Measurements from ENCODE around the gene LAMB1.
"Not testable (repeated sequence)": the region's sequence is repeated elsewhere in the genome, so short reads cannot be mapped to it uniquely, and the experiment has no call there.

The LAMB1 gene

GRCh38 chr7:107909445-107909844, 93.5 kb downstream of the LAMB1 start:
- no peak for DNase-seq

DNA sequence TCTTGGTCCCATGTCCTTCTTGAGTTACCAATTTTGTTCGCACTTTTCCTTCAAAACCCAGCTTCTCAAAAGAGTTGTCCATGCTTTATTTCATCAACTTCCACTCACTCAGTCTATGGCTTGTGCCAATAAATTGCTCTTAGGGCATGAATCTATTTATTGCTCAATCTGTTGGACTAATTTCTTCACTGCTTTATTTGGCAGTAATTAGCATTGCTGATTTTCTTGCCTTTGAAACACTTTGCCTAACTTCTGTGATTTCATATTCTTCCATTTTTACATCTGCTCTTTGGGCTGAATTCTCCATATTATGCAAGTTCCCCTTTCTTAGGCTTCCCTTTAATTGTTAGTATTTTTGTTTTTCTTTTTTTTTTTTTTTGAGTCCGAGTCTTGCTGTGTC, 95.2 kb downstream of the LAMB1 start:
- no peak for DNase-seq

- no peak for DNase-seq
Measured at GRCh38 chr7:107902381-107902780, 100.6 kb downstream of the LAMB1 start.

DNA sequence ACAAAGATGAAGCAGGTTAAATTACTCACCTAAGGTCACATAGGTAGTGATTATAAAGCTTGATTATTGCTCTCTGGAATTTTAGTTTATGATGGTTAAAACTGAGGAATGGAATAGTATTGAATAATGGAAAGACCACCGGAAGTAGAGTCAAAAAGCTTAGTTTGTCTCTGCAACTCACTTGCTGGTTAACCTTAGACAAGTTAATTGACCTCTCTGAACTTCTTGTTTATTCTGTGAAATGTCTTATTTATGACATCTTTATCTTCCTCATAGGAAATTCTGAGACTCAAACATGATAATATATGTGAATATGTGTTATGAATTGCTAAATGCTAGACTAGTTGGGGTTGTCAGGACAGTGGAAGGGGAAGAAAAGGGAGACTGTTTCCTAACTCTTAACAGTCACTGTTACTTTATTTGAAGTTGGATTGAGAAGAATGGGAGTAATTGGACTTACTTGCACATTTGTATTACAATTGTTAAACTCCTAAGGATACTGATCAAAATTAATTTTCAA, 102.4 kb downstream of the LAMB1 start:
- no peak for DNase-seq

DNA sequence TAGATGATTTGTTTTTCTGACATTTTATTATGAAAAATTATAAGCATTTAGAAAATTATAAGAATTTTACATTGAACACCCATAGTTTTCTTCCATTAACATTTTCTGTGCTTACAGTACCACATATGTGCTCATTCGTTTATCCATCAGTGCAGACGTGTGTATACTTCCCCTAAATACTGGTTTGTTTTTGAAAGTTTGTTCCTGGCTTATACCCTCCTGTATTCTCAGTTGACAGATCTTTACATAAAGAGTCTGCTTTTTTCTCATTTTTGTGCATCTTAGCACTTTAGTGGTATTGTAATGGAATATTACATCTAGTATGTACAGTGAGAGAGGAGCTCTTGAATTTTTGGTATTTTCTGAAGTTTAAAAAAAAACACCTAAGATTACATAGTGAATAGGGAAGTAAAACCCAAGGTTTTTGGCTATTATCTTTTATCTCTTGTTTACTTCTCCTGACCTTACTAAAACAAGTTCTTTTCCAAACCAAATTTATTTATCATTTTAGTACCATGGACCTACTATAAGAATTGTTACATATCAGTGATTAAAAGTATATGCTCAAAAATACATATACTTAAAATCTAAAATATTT, 103.9 kb downstream of the LAMB1 start:
- no peak for DNase-seq

GRCh38 chr7:107892367-107892741, 110.6 kb downstream of the LAMB1 start:
- DNase-seq, result not testable (repeated sequence)

DNA sequence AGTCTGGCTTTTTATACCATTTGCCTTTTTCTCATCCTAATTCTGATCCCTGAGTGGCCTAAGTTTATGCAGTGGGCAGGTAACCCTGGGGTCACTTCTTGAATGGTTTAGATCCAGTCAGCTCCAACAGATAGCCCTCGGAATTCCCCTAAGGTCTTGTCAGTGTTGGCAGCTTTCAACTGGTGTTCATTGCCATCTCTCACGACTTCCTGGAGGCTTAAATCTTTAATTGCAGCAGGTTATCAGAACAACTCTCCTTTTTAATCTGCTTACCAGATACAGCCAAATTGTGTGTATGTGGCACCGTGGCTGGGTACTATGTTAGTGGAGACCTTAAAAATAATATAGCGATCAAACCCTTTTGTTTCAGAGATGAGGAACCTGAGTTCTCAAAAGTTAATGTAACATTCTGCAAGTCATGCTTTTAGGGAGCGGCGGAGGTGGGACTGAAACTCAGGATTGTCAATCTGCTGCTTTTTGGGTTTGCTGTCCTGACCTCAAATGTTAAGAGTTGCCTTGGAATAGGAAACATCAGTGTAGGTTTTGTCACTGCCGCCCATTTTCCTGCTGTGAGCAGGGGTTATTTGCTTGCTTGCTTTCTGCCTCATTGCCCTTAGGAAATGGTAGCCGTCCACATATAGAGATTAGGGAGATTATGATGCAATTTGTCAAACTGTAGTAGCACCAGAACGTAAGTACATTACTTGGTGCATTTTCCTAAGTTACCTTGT, 111.2 kb downstream of the LAMB1 start:
- no peak for DNase-seq

DNA sequence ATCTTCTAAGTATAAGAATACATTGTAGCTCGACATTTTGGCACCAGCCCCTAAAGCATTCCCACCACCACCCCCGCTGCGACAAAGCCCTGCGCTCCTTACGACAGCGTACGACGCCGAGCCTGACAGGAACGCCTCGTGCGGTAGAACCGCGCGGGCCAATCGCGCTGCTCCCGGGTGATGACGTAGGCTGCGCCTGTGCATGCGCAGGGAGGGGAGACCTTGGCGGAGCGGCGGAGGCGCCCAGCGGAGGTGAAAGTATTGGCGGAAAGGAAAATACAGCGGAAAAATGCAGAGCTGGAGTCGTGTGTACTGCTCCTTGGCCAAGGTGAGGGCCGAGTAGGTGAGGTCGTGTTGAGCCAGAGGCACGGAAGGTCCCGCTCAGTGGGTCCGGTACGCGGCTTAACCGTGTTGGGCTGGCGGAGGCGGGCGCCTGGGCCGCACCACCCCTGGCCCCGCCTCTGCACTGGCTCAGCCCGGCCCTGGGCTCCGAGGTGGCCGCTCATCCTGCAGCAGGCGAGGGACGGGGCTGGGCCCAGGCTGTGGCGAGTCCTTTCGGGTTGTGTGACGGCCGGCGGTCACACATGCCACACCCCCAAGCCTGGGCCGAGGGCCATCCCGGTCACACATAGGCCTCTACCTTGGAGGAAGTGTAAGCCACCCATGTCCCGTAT, 111.9 kb downstream of the LAMB1 start, which contains the start of gene DLD:
TSS of gene DLD (plus strand) at position 222 of the 674 bp plus-strand sequence. CDS start at position 290, 68 bp downstream.
- peak; percentile 98 for DNase-seq

DNA sequence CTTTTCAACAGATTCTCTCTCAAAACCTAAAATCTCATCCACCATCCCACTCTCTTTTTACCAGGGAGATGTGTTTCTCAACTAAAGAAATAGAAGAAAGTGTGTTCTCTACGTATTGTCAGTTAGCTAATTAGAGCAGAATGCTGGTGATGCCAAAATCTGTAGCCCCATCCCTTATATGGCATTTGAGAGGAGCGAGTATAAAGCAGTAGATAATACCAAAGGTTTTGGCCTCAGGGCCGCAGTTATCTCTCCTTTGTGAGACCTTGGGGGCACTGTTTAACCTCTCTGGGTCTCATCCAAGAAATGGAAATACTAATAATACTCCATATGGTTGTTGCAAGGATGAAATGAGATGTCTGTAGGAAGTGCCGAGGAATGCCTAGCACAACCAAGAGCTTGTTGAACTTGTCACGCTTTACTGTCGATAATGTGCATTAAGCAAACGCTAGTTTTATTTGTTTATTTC, 112.4 kb downstream of the LAMB1 start:
- no peak for DNase-seq

DNA sequence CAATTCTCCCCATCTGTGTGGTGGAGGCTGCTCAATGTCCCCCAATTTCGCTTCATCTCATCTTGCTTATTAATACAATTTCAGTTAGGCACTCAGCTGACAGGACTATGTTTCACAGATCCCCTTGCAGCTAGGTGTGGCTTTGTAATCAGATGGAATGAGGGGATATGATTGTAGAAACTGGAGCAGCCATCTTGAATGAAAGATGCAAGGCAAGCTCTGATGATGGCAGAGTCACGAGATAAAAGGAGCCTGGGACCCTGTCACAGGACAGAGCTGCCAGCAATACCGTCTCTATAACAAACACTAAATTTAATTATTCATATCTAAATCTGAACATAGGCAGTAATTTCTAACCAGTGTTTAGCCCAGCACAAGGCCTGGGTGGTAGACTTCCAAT, 113.0 kb downstream of the LAMB1 start:
- no peak for DNase-seq

DNA sequence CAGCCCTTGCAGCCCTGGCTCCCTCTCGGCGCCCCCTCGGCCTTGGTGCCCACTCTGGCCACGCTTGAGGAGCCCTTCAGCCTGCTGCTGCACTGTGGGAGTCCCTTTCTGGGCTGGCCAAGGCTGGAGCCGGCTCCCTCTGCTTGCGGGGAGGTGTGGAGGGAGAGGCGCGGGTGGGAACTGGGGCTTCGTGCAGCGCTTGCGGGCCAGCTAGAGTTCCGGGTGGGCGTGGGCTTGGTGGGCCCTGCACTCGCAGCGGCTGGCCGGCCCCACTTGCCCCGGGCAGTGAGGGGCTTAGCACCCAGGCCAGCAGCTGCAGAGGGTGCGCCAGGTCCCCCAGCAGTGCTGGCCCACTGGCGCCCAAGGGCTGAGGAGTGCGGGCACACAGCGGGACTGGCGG, 115.1 kb downstream of the LAMB1 start:
- DNase-seq, result not testable (repeated sequence)

DNA sequence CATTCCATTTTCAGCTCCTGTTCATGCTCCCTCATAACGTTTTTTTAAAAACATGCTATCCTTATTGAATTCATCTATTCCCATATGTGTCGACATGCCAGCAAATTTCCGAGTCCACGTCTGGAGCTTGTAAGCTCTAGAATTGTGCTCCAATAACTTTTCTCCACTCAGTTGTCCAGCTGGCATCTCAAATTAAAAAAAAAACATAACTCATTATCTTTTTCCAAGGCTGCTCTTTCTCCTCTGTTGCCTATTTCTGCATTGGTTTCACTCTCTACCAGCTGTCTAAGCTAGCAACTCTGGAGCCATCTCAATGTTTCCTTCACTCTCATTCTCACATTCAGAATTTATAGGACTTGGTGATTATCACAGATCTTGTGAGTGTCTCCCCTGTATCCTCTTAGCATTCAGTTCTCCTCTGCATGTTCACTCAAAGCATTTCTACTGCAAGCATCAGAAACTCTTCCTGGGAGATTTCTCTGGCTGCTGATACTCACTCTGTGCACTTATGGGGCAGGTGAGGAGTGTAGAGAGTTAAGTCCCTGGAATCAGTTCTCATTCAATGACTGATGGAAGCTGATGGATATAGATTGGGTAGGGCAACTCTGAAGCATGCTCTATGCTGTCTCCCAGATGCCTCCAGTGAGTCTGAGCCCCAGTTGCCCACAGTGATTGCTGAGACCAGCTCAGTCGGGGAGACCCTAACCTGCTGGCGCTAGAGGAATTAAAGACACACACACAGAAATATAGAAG, 118.7 kb downstream of the LAMB1 start:
- no peak for DNase-seq

DNA sequence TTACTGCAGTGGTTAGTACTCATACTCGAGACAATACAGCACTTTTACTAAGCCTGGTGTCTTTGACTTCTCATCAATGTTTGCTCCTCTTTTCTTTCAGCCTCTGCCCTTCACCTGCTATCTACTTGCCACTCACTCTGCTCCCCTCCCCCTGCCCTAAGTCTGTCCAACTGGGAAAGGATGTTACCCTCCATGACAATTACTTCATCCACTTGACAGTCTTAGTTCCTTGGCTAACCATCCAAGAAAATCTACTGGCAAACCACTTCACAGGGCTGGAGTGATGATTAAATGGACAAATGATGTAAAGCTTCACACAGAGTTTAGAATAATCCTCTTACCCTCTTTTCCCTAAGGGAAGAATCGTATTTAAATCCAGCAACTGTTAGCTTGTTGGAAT, 120.2 kb downstream of the LAMB1 start:
- no peak for DNase-seq

- DNase-seq, result peak; percentile 74
Measured at GRCh38 chr7:107879400-107880035, 123.4 kb downstream of the LAMB1 start.

- no peak for DNase-seq
Measured at GRCh38 chr7:107878636-107879035, 124.3 kb downstream of the LAMB1 start.

GRCh38 chr7:107877731-107878382, 125.1 kb downstream of the LAMB1 start:
- DNase-seq, result no peak

- DNase-seq, result no peak
Measured at GRCh38 chr7:107876916-107877315, 126.0 kb downstream of the LAMB1 start.

GRCh38 chr7:107874605-107875446, 128.1 kb downstream of the LAMB1 start:
- DNase-seq, result no peak

GRCh38 chr7:107874111-107874510, 128.8 kb downstream of the LAMB1 start:
- no peak for DNase-seq

Data from activated effector memory CD4-positive, alpha-beta T cell treated with anti-CD3 and anti-CD28 coated beads, Interleukin-2, amount 50 U/mL, for 16 hours (primary cell).